ENCODE measurements around the gene OTX1. TPM values are rescaled to one million over a fixed set of nuclear protein-coding genes. Genes with fewer than 3 reads are reported as not detected.
"Not testable (repeated sequence)": the region's sequence is repeated elsewhere in the genome, so short reads cannot be mapped to it uniquely, and the experiment has no call there.

Gene OTX1
- total and polyA plus RNA-seq, 2 donors (not counting 1 experiment from before 2014, with no cell fraction given): 0.17 TPM; not detected in 1

DNA sequence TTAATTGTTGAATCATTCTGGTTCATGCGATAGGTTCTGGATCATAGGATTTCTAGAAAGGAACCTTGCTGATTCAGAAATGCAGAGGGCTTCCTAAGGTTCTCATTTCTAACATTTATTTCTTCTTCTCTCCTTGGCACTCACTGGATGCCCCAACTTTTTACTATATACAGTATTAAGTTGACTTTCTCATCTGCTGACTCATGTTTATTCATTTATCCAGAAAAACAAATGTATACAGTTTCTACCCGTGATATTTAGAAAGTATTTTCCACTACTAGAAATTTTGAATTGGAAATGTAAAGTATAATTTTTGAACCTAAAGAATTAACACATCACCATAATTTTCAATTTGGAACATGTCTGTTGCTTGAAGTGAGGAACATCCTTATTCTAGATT lies 32.2 kb upstream of the OTX1 start:
- TF ChIP-seq, protein P1, sequence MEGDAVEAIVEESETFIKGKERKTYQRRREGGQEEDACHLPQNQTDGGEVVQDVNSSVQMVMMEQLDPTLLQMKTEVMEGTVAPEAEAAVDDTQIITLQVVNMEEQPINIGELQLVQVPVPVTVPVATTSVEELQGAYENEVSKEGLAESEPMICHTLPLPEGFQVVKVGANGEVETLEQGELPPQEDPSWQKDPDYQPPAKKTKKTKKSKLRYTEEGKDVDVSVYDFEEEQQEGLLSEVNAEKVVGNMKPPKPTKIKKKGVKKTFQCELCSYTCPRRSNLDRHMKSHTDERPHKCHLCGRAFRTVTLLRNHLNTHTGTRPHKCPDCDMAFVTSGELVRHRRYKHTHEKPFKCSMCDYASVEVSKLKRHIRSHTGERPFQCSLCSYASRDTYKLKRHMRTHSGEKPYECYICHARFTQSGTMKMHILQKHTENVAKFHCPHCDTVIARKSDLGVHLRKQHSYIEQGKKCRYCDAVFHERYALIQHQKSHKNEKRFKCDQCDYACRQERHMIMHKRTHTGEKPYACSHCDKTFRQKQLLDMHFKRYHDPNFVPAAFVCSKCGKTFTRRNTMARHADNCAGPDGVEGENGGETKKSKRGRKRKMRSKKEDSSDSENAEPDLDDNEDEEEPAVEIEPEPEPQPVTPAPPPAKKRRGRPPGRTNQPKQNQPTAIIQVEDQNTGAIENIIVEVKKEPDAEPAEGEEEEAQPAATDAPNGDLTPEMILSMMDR (conservative IDR thresholded peaks at IDR 0.05 in 1 of 2, IDR thresholded peaks at IDR 0.05 in 1 of 2; ENCODE audit: low read depth in 1 of 2, low read length in 2 of 2): no peak
- TF ChIP-seq EZH2 (IDR thresholded peaks at IDR 0.05; ENCODE audit: low read length, missing control alignments): no peak
- Histone ChIP-seq H3K9me3 (ENCODE audit: control insufficient read depth, insufficient read depth, low read depth, low read length) (no peaks in the 10 kb centered on the region), H3K4me1 (ENCODE audit: control insufficient read depth, extremely low read depth, insufficient read depth, low read length) (no peaks in the 10 kb centered on the region), H3K27ac (ENCODE audit: insufficient read depth, low read length) (no peak overlapping the region), H3K9ac (ENCODE audit: insufficient read depth, low read length) (no peak overlapping the region), H3K27me3 (ENCODE audit: control insufficient read depth, insufficient read depth, low read length) (no peaks in the 10 kb centered on the region), H3K4me2 (ENCODE audit: extremely low read depth, insufficient read depth, low read length) (no peak overlapping the region), H4K20me1 (ENCODE audit: control insufficient read depth, extremely low read depth, insufficient read depth, low read length) (no peaks in the 10 kb centered on the region), H2AFZ (ENCODE audit: low read length) (no peak overlapping the region), H3K36me3 (ENCODE audit: control insufficient read depth, insufficient read depth, low read length) (peaks cover 2% of the 10 kb centered on the region), H3K79me2 (ENCODE audit: control insufficient read depth, insufficient read depth, low read length) (no peaks in the 10 kb centered on the region), H3K4me3 (replicated peaks in 1 of 4; ENCODE audit: control extremely low read depth in 1 of 4, insufficient read depth in 1 of 4, low read depth in 3 of 4, low read length in 4 of 4) (no peak overlapping the region)
- no peak for DNase-seq (ENCODE audit: low read depth in 2 of 2)

DNA sequence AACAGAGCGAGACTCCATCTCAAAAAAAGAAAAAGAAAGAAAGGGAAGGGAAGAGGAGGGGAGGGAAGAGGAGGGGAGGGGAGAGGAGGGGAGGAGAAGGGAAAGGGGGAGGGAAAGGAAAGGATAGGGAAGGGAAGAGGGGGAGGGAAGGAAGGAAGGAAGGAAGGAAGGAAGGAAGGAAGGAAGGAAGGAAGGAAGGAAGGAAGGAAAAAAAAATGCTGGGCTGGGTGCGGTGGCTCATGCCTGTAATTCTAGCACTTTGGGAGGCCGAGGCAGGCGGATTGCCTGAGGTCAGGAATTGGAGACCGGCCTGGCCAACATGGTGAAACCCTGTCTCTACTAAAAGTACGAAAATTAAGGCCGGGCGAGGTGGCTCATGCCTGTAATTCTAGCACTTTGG lies 30.9 kb upstream of the OTX1 start:
- H3K9me3 ChIP-seq (ENCODE audit: control insufficient read depth, insufficient read depth, low read depth, low read length); DNase-seq (ENCODE audit: low read depth in 2 of 2); H3K79me2 ChIP-seq (ENCODE audit: control insufficient read depth, insufficient read depth, low read length); H3K4me2 ChIP-seq (ENCODE audit: extremely low read depth, insufficient read depth, low read length); H3K4me1 ChIP-seq (ENCODE audit: control insufficient read depth, extremely low read depth, insufficient read depth, low read length); H3K27ac ChIP-seq (ENCODE audit: insufficient read depth, low read length); H4K20me1 ChIP-seq (ENCODE audit: control insufficient read depth, extremely low read depth, insufficient read depth, low read length); H3K9ac ChIP-seq (ENCODE audit: insufficient read depth, low read length); H3K4me3 ChIP-seq (replicated peaks in 1 of 4; ENCODE audit: control extremely low read depth in 1 of 4, insufficient read depth in 1 of 4, low read depth in 3 of 4, low read length in 4 of 4); H3K36me3 ChIP-seq (ENCODE audit: control insufficient read depth, insufficient read depth, low read length); H2AFZ ChIP-seq (ENCODE audit: low read length); H3K27me3 ChIP-seq (ENCODE audit: control insufficient read depth, insufficient read depth, low read length): not testable (repeated sequence)

DNA sequence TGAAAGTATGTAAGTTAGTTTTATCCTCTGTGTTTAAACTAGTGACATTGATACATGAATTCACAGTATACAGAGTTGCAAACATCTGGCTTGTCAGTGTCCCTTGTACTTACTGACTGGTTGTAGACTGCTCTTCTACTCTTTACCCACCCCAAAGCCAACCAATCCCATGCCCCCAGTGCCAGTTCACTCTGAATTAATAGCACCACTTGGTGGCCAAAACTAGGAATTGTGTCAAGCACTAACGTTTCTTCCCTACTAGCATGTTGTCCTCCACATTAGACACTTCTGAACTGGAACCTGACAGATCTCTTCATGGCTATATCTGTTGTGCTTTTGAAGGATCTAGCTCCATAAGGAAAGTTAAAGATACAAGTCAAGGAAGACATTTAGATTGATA lies 27.2 kb upstream of the OTX1 start:
- Histone ChIP-seq H4K20me1 (ENCODE audit: control insufficient read depth, extremely low read depth, insufficient read depth, low read length) (no peaks in the 10 kb centered on the region), H3K27ac (ENCODE audit: insufficient read depth, low read length) (no peak overlapping the region), H2AFZ (ENCODE audit: low read length) (no peak overlapping the region), H3K79me2 (ENCODE audit: control insufficient read depth, insufficient read depth, low read length) (no peaks in the 10 kb centered on the region), H3K4me1 (ENCODE audit: control insufficient read depth, extremely low read depth, insufficient read depth, low read length) (no peaks in the 10 kb centered on the region), H3K27me3 (ENCODE audit: control insufficient read depth, insufficient read depth, low read length) (no peaks in the 10 kb centered on the region), H3K9ac (ENCODE audit: insufficient read depth, low read length) (no peak overlapping the region), H3K4me2 (ENCODE audit: extremely low read depth, insufficient read depth, low read length) (no peak overlapping the region), H3K36me3 (ENCODE audit: control insufficient read depth, insufficient read depth, low read length) (peaks cover 1% of the 10 kb centered on the region), H3K9me3 (ENCODE audit: control insufficient read depth, insufficient read depth, low read depth, low read length) (no peaks in the 10 kb centered on the region), H3K4me3 (replicated peaks in 1 of 4; ENCODE audit: control extremely low read depth in 1 of 4, insufficient read depth in 1 of 4, low read depth in 3 of 4, low read length in 4 of 4) (no peak overlapping the region)
- peak; percentile 30 to 53 for DNase-seq (ENCODE audit: low read depth in 2 of 2)
- TF ChIP-seq, protein P1 (conservative IDR thresholded peaks at IDR 0.05 in 1 of 2, IDR thresholded peaks at IDR 0.05 in 1 of 2; ENCODE audit: low read depth in 1 of 2, low read length in 2 of 2): peak; percentile 25 to 47
- TF ChIP-seq EZH2 (IDR thresholded peaks at IDR 0.05; ENCODE audit: low read length, missing control alignments): no peak

Data from fibroblast of lung (primary cell).